ENCODE measurements around the gene ACTG1. TPM values are rescaled to one million over a fixed set of nuclear protein-coding genes. Genes with fewer than 3 reads are reported as not detected.

The ACTG1 gene
- total and polyA plus RNA-seq, 2 of the 13 experiments (the other 11 are each of a cell fraction or from before 2014, with no cell fraction given), result 973 to 1,138 TPM

- Histone ChIP-seq H3K4me1 (ENCODE audit: insufficient read depth, low read length) (peaks cover 13% of the 10 kb centered on the region), H4K20me1 (ENCODE audit: insufficient read depth, low read length) (no peaks in the 10 kb centered on the region), H3K9ac (ENCODE audit: insufficient read depth, low read depth, low read length) (no peak overlapping the region), H3K9me3 (ENCODE audit: low read length) (peaks cover 15% of the 10 kb centered on the region; the same call in 1 of the 2 replicates), H2AFZ (ENCODE audit: low read length) (no peak overlapping the region), H3K4me3 (replicated peaks in 1 of 3; ENCODE audit: insufficient read depth in 1 of 3, low read depth in 2 of 3, low read length in 3 of 3) (no peak overlapping the region), H3K79me2 (ENCODE audit: insufficient read depth, low read length) (no peaks in the 10 kb centered on the region), H3K4me2 (ENCODE audit: low read depth, low read length) (no peak overlapping the region), H3K27me3 (ENCODE audit: control insufficient read depth in 1 of 2, insufficient read depth in 2 of 2, low read length in 2 of 2) (peaks cover 0 to 7% of the 10 kb centered on the region in 2 experiments; a peak in 2 of 5 replicates), H3K36me3 (replicated peaks in 1 of 2; ENCODE audit: control insufficient read depth in 1 of 2, insufficient read depth in 2 of 2, low read length in 2 of 2) (no peaks in the 10 kb centered on the region), H3K27ac (ENCODE audit: extremely low read length, insufficient read depth, low read length) (no peak overlapping the region)
- TF ChIP-seq NR0B2 (CRISPR knock-in tag; IDR thresholded peaks at IDR 0.05) (no peak), POLR2G (IDR thresholded peaks at IDR 0.05; ENCODE audit: low read depth, low read length) (peak; percentile 11; the same call in 1 of the 2 replicates)
- ATAC-seq (no peak), FAIRE-seq (no peak), DNase-seq (ENCODE audit: low spot score) (no peak)
- WGBS (ENCODE audit: low lambda C conversion rate), result 89% methylated on average over 5 of the region's 5 CpGs
- in situ Hi-C loops (cut with HindIII; ENCODE audit: extremely low pct_ligation_motif_present, low pct_unique_long_range_greater_than_20kb), result no loop called here
- BruUV-seq (replicated peaks), result no TSS peak
- ChIA-PET CTCF (ENCODE audit: low intra/inter-chr PET ratio, low total read pairs) (no interaction called here), POLR2A (no interaction called here)
- intact Hi-C loops (cut with micrococcal nuclease; ENCODE audit: unreplicated experiment), result no loop called here
Observed at GRCh38 chr17:81535007-81535328, 22.4 kb upstream of the ACTG1 start.

GRCh38 chr17:81534157-81535006 lies 21.8 kb upstream of the ACTG1 start:
- Histone ChIP-seq H3K4me1 (ENCODE audit: insufficient read depth, low read length) (peaks cover 13% of the 10 kb centered on the region), H3K27ac (ENCODE audit: extremely low read length, insufficient read depth, low read length) (no peak overlapping the region), H3K79me2 (ENCODE audit: insufficient read depth, low read length) (no peaks in the 10 kb centered on the region), H3K27me3 (ENCODE audit: control insufficient read depth in 1 of 2, insufficient read depth in 2 of 2, low read length in 2 of 2) (peaks cover under 1 to 11% of the 10 kb centered on the region in 2 experiments; a peak in 4 of 5 replicates), H3K9me3 (ENCODE audit: low read length) (peaks cover 15% of the 10 kb centered on the region; the same call in 1 of the 2 replicates), H3K4me2 (ENCODE audit: low read depth, low read length) (no peak overlapping the region), H3K36me3 (replicated peaks in 1 of 2; ENCODE audit: control insufficient read depth in 1 of 2, insufficient read depth in 2 of 2, low read length in 2 of 2) (no peaks in the 10 kb centered on the region), H2AFZ (ENCODE audit: low read length) (no peak overlapping the region), H3K4me3 (replicated peaks in 1 of 3; ENCODE audit: insufficient read depth in 1 of 3, low read depth in 2 of 3, low read length in 3 of 3) (no peak overlapping the region), H3K9ac (ENCODE audit: insufficient read depth, low read depth, low read length) (no peak overlapping the region), H4K20me1 (ENCODE audit: insufficient read depth, low read length) (peaks cover 2% of the 10 kb centered on the region; the same call in 1 of the 2 replicates)
- intact Hi-C loops (cut with micrococcal nuclease; ENCODE audit: unreplicated experiment) (no loop called here), in situ Hi-C loops (cut with HindIII; ENCODE audit: extremely low pct_ligation_motif_present, low pct_unique_long_range_greater_than_20kb) (no loop called here)
- BruUV-seq (replicated peaks), result no TSS peak
- ChIA-PET CTCF (ENCODE audit: low intra/inter-chr PET ratio, low total read pairs) (no interaction called here), POLR2A (no interaction called here)
- DNase-seq (ENCODE audit: low spot score), result no peak
- 58% methylated on average over 3 of the region's 6 CpGs for WGBS (ENCODE audit: low lambda C conversion rate)
- no peak for FAIRE-seq
- peak; percentile 5 for ATAC-seq
- TF ChIP-seq SIN3A (IDR thresholded peaks at IDR 0.05; ENCODE audit: borderline replicate concordance, low read depth, low read length) (no peak), CCAR2 (optimal IDR thresholded peaks at IDR 0.05; ENCODE audit: low read depth, low read length) (no peak), ZNF883 (CRISPR knock-in tag; IDR thresholded peaks at IDR 0.05; ENCODE audit: not compliant biosample characterization) (no peak), ZNF33B (CRISPR knock-in tag; IDR thresholded peaks at IDR 0.05) (no peak), CEBPB (IDR thresholded peaks at IDR 0.05; ENCODE audit: borderline replicate concordance, low read depth, low read length) (no peak), CBX2 (IDR thresholded peaks at IDR 0.05; ENCODE audit: low read depth, low read length) (no peak), CBX2 (CRISPR knock-in tag; IDR thresholded peaks at IDR 0.05; ENCODE audit: low read depth) (no peak), GATA4 (IDR thresholded peaks at IDR 0.05; ENCODE audit: borderline replicate concordance, low read depth) (no peak), HNRNPH1 (optimal IDR thresholded peaks at IDR 0.05; ENCODE audit: low read depth, low read length) (peak; percentile 71), AGO1 (IDR thresholded peaks at IDR 0.05; ENCODE audit: low read depth, low read length, poor library complexity, severe bottlenecking) (peak; percentile 94), AGO2 (optimal IDR thresholded peaks at IDR 0.05; ENCODE audit: low read depth, low read length) (peak; percentile 83), MYC (CRISPR knock-in tag; IDR thresholded peaks at IDR 0.05; ENCODE audit: borderline replicate concordance) (no peak), ZNF792 (CRISPR knock-in tag; IDR thresholded peaks at IDR 0.05) (no peak), WIZ (CRISPR knock-in tag; IDR thresholded peaks at IDR 0.05) (no peak), ZNF556 (CRISPR knock-in tag; IDR thresholded peaks at IDR 0.05; ENCODE audit: borderline replicate concordance) (no peak), FIP1L1 (IDR thresholded peaks at IDR 0.05; ENCODE audit: borderline replicate concordance, insufficient read depth, low read depth, low read length) (no peak)
